ENCODE results near the gene C14orf180.
"Not testable (repeated sequence)": the region's sequence is repeated elsewhere in the genome, so short reads cannot be mapped to it uniquely, and the experiment has no call there.

Gene C14orf180

GRCh38 chr14:104634138-104634760 is 54.7 kb downstream of the C14orf180 start:
- no peak for DNase-seq

GRCh38 chr14:104634886-104635570 is 55.5 kb downstream of the C14orf180 start:
- no peak for DNase-seq

GRCh38 chr14:104635717-104636116 is 56.2 kb downstream of the C14orf180 start:
- no peak for DNase-seq

GRCh38 chr14:104636131-104636530 is 56.6 kb downstream of the C14orf180 start:
- no peak for DNase-seq

GRCh38 chr14:104636846-104637545 is 57.4 kb downstream of the C14orf180 start:
- not testable (repeated sequence) for DNase-seq

GRCh38 chr14:104637546-104638003 is 58.0 kb downstream of the C14orf180 start:
- DNase-seq = no peak

- no peak for DNase-seq
Measured at GRCh38 chr14:104638190-104638589, 58.6 kb downstream of the C14orf180 start.

GRCh38 chr14:104638927-104639450 is 59.4 kb downstream of the C14orf180 start:
- DNase-seq = no peak

GRCh38 chr14:104639471-104639870 is 59.9 kb downstream of the C14orf180 start:
- DNase-seq = no peak

Data from amniotic stem cell (primary cell).